GM18505 (cell line): ENCODE measurements around the gene PXK.

Experiments used
- ATAC-seq: cut with Tn5 transposase; IDR thresholded peaks from one replicate; pipeline ENCODE4 v1.9.1; 2021; ENCODE audit not compliant: unreplicated experiment
- POLR2A ChIP-seq: IDR thresholded peaks from 4 replicates; pipeline ENCODE4 v1.6.1; 2011; ENCODE audit warnings: borderline replicate concordance; ENCODE audit not compliant: insufficient read depth, insufficient read length; ENCODE audit errors: extremely low read depth

PXK gene

DNA sequence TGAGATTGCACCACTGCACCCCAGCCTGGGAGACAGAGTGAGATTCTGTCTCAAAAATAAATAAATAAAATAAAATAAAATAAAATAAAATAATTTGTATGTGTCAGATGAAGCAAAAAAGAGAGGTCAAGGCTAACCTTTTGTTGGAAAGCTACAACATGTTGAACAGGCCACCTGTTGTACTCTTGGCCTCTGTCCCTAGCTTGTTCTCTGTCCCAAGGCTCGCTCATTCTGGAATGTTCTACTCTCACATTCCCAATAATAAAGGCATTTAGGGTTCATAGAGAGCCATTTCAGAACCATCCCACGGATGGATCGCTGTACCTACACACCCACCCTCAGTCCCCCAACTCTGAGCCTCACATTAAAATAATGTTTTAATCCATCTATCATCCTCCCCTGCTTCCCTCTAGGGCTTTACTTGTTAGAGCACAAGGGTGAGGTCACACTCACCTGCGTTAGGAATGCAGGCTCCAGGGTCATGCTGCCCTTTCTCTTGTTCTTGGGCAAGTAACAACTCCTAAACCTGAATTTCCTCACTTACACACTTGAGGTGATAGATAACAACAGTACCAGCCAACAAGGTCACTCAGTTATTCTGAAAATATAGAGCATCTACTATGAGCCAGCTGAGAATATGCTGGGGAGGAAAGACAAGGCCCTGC, 134.3 kb downstream of the PXK start:
- no peak for ATAC-seq
- no peak for TF ChIP-seq POLR2A

DNA sequence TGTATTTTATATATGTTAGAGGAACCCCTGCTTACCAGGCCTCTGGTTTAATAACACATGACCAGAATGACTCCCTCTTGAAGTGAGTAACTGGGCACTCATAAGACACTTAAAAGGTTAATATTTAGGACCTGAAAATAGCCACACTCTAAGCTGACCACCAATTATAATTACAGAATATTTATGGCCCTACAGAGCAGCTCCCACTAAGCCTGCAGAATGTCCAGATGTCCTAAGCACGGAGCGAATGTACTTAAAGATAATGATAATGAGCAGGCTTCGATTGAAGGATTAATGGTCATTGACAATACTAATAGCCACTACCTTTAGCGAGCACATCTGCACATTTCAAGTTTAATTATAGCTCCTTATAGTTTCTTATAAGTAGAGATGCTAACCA, 136.4 kb downstream of the PXK start:
- TF ChIP-seq POLR2A, result no peak
- no peak for ATAC-seq

DNA sequence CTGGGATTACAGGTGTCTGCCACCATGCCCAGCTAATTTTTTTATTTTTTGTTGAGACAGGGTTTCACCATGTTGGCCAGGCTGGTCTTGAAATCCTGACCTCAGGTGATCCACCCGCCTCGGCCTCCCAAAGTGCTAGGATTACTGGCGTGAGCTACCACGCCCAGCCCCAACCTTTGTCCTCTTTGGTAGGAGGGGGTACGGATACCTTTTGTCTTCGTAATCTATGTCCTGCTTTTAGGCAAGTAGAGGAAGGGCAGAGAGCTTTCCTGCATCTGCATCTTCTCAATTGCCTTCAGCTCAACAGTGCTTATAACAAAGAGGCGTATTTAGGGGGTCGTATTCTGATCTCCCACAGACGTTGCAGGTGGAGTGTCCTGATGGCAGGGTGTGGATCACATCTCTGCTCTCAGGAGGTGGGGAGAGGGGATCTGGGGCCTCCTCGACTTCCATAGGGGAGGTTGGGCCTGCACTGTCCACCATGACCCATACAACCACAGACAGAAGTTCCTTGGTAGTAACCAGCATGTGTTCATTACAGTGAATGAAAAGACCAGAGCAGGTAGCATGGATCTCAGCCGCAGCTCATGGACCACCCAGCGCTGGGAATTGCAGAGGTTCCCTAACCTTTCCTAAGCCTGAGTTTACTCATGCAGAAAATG, 137.8 kb downstream of the PXK start:
- no peak for TF ChIP-seq POLR2A
- no peak for ATAC-seq

DNA sequence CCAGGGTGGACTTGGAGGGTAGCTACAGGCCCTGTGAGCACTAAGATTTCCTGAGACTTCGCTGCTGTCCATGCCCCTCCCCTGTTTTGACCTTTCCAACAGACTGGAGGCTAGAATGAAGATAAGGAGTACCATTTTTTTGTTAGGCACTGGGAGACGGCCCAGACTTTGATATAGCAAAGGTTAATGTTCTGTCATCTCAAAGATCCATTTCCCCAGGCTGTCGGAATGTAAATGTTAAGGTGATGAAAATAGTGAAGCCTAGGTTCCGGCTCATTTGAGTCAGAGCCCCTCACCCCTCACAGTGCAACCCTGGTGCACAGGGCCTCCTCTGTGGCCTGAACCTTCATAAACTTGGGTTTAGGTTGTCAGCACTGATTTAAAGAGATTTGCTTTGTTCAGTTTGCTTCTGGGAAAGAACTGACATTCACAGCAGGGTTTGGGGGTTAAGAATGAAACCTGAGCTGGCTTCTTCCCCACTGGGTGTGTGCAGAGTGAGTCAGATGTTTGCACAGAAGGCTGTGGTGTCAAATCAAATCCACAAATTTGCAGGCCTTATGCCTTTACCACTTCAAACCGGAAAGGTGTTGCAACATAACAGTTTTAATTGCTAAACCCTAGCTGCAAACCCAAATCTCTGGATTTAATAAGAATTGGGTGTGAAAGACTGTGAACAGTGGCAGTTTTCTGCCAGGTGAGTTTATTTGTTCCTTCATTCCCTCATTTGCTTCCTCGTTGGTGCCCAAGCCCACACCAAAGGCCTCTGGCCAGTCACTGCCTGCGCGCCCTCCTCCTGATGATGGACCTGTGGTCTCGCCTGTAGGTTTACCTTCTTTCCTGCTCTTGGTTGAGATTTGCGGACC, 138.6 kb downstream of the PXK start:
- TF ChIP-seq POLR2A, result no peak
- ATAC-seq, result no peak

DNA sequence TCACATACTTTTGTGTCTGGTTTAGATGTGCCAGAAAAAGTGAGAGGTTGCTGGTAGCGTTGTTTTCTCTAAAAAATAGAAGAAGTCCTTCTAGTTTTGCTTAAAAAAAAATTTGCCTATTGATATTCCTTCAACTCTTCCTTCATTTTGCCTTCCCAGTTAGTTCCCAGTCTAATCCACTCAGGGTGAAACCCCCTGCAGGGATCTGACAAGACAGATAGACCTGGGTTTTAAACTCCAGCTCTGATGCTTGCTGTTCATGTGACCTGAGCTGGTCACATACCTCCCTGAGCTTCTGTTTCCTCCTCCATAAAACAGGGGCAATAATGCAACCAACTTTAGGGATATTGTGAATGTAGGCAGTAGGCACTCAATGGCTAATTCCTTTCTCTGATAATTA, 140.6 kb downstream of the PXK start:
- ATAC-seq, result no peak
- TF ChIP-seq POLR2A, result no peak

DNA sequence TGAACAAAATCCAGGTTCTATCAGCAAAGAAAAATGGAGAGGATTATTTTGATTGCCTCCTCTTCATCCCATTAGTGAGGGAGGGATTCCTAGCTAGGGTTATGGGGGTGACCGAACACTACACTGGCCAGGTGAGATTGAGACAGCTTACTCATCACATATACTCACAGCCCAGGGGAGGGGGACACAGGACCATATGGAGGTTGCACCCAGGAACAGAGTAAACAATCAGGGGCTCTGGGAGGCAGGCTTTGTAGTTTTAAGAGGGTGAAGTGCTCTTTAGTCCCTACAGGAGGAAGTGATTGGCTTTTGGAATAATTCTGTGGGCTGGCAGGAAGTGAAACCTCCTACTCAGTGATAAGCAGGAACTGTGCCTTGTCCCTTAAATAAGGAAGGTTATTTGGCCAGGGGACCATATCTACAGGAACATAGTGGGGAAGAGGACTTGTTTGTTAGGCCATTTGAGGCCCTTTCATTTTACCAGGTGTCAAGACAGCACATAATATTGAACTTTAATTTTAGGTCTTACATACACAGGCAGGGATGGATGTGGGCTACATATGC, 141.7 kb downstream of the PXK start:
- no peak for TF ChIP-seq POLR2A
- ATAC-seq, result no peak

DNA sequence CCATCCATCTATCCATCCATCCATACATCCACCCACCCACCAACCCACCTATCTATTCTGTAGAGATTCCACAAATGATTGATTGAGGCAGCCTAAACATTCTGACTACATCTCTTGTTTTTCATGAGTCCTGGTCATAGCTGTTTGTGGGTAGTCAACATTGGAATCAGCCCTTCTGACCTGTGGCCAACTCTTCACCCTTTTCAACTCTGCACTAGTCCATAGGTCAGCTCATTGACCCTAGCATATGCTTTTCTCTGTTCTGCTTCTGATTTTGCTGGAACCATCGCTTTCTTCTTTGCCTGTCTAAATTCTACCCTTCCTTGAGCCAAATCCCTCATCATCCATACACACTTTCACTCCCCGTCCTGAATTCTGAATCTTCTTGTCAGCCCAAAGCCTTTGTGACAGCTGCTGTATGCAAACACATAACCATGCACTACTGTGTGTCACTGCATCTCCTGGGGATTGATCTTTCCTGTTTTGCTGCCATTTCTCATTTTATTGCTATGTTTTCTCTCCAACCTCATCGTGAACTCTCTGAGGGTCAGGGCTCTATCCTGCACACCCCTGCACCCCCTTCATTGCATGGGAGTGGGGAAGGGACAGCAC, 142.4 kb downstream of the PXK start:
- TF ChIP-seq POLR2A, result no peak

More for the DNA sequence above, 142.4 kb downstream of the PXK start:
- ATAC-seq, result no peak
